Upper lobe of right lung (tissue), 1 donor: ENCODE measurements around the gene OR9Q1. TPM values are rescaled to one million over a fixed set of nuclear protein-coding genes. Genes with fewer than 3 reads are reported as not detected.

Experiments used
- ATAC-seq: fragments of 200-7000 bp; cut with Tn5 transposase; one replicate; pipeline ENCODE4 v1.9.1; 2020; ENCODE audit warnings: mild to moderate bottlenecking, moderate library complexity
- DNase-seq: peaks from one replicate; pipeline ENCODE4 v3.0.0-alpha.2; 2020
- H3K27ac ChIP-seq: fragments of 200-600 bp; one replicate; pipeline ENCODE4 v1.8.0; 2022
- H3K27me3 ChIP-seq: fragments of 200-600 bp; one replicate; pipeline ENCODE4 v1.8.0; 2022; ENCODE audit warnings: mild to moderate bottlenecking
- H3K36me3 ChIP-seq: fragments of 200-600 bp; one replicate; pipeline ENCODE4 v1.8.0; 2022
- H3K4me1 ChIP-seq: fragments of 200-600 bp; one replicate; pipeline ENCODE4 v1.8.0; 2022
- H3K4me3 ChIP-seq: fragments of 200-600 bp; one replicate; pipeline ENCODE4 v1.8.0; 2022; ENCODE audit warnings: mild to moderate bottlenecking
- H3K9me3 ChIP-seq: fragments of 200-600 bp; one replicate; pipeline ENCODE4 v1.8.0; 2022
- CTCF ChIP-seq: fragments of 200-600 bp; IDR thresholded peaks from one replicate; pipeline ENCODE4 v1.8.0; 2022; ENCODE audit warnings: antibody characterized with exemption
- intact Hi-C: fragments of 100-400 bp; cut with DNase I; formaldehyde crosslinking; loops from one replicate; pipeline ENCODE4 v1.11.0; 2022
- total RNA-seq: library from RNA; stranded (reverse); fragmentation: NEBNext Ultra II Directional; extraction: Animal tissue kit (Norgen Biotek cat#: 25700); gene quantifications from one replicate; pipeline ENCODE4 v1.2.1, GENCODE V29; 2021
- donor health status: DM: no; HTN: yes; CAD: no; lungs with severe emphysema.

Gene OR9Q1
- total RNA-seq, 1 donor from 2014 or later, result not detected

DNA sequence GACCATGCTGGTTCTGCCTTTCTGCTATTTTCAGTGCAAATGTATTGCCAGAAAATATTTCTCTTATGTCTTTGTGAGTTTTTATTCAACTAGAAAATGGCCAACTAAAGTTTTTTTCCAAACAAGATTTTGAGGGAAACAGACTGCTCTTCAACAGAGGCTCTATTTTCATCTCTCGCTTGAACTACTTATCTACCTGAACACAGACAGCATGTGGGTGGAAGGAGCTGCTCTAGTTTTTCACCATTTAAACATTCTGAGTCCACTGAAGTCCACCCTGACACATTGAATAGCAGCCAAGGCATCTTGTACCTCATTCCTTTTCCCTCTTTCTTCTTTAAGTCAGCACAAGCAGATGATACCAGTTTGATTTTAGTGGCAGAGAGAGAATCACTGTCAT, 111.5 kb downstream of the OR9Q1 start:
- TF ChIP-seq CTCF, result no peak
- Histone ChIP-seq H3K27ac (no peak overlapping the region), H3K4me1 (no peaks in the 10 kb centered on the region), H3K4me3 (no peak overlapping the region), H3K27me3 (no peaks in the 10 kb centered on the region), H3K36me3 (no peaks in the 10 kb centered on the region), H3K9me3 (no peaks in the 10 kb centered on the region)
- intact Hi-C loops, result no loop called here
- no peak for ATAC-seq
- no peak for DNase-seq

DNA sequence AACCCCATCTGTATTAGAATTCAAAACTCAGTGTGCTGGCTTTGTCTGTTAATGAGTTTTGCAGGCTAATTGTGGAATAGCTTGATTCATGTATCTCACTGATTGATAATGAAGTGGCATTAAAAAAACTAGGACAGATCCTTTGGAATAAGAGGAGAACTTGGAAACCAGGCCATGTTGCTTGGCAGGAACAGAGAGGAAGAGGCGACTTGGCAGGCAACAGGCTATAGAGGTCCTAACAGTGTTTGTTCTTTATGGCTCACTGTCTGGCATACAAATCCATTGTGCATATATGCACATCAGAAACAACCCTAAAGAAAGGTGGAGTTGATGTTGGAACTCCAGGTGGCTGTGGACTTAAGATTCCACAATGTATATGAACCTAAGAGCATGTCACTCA, 119.1 kb downstream of the OR9Q1 start:
- DNase-seq, result no peak

DNA sequence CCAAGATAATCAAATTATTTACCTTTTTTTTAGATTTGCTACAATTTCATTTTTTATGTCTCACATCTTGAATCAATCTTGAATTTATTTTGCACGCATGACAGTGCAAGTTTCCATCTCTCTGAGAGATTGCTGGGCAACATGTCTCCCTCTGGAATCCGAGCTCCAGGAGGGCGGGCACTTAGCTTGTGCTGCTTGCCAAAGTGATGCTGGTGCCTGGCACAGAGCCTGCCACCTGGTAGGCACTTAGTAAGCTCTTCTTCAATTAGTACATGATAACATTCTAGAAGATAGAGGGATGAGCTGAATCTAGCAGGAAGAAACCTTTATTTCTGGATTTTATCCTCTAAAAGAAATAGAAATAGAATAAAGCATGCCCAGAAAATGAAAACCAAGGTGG, 129.1 kb downstream of the OR9Q1 start:
- intact Hi-C loops, result no loop called here

More for the DNA sequence above, 119.1 kb downstream of the OR9Q1 start:
- no peaks in the 10 kb centered on the region for H3K4me1 ChIP-seq
- H3K27me3 ChIP-seq, result no peaks in the 10 kb centered on the region
- no peak overlapping the region for H3K4me3 ChIP-seq
- intact Hi-C loops, result no loop called here
- TF ChIP-seq CTCF, result no peak
- H3K36me3 ChIP-seq, result no peaks in the 10 kb centered on the region
- H3K27ac ChIP-seq, result no peak overlapping the region
- no peak for ATAC-seq
- no peaks in the 10 kb centered on the region for H3K9me3 ChIP-seq

DNA sequence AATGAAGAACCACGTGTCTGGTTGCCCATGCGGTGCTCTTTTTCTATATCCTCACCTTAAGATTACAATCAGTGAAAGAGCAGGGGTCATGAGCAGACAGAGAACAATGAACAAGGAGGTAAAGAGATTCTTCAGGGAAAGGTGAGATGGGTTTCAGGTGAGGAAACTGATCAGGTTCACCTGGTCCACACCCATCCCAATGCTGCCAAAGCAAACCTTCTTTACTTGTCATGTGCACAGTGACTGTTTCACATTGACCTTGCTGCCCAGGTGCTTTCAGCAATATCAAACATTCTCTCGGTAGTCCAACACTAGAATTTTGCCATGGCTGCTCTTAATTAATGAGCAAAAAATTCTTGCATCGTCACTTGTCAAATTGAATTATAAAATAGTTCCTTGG, 140.7 kb downstream of the OR9Q1 start:
- no peaks in the 10 kb centered on the region for H3K9me3 ChIP-seq

More for the DNA sequence above, 129.1 kb downstream of the OR9Q1 start:
- ATAC-seq (no peak), DNase-seq (no peak)
- H3K4me1 ChIP-seq, result no peaks in the 10 kb centered on the region
- no peak overlapping the region for H3K27ac ChIP-seq
- no peaks in the 10 kb centered on the region for H3K27me3 ChIP-seq
- H3K9me3 ChIP-seq, result no peaks in the 10 kb centered on the region
- no peak overlapping the region for H3K4me3 ChIP-seq
- TF ChIP-seq CTCF, result no peak
- no peaks in the 10 kb centered on the region for H3K36me3 ChIP-seq

GRCh38 chr11:58164990-58165389, 141.3 kb downstream of the OR9Q1 start:
- no peaks in the 10 kb centered on the region for H3K27me3 ChIP-seq
- intact Hi-C loops, result no loop called here
- no peak for TF ChIP-seq CTCF
- no peak for DNase-seq
- H3K4me1 ChIP-seq, result no peaks in the 10 kb centered on the region
- H3K4me3 ChIP-seq, result no peak overlapping the region
- no peaks in the 10 kb centered on the region for H3K36me3 ChIP-seq
- ATAC-seq, result no peak
- H3K9me3 ChIP-seq, result no peaks in the 10 kb centered on the region
- H3K27ac ChIP-seq, result no peak overlapping the region

More for the DNA sequence above, 140.7 kb downstream of the OR9Q1 start:
- ATAC-seq (no peak), DNase-seq (no peak)
- no peak for TF ChIP-seq CTCF
- Histone ChIP-seq H3K4me3 (no peak overlapping the region), H3K4me1 (no peaks in the 10 kb centered on the region), H3K27ac (no peak overlapping the region), H3K36me3 (no peaks in the 10 kb centered on the region), H3K27me3 (no peaks in the 10 kb centered on the region)
- intact Hi-C loops, result no loop called here

DNA sequence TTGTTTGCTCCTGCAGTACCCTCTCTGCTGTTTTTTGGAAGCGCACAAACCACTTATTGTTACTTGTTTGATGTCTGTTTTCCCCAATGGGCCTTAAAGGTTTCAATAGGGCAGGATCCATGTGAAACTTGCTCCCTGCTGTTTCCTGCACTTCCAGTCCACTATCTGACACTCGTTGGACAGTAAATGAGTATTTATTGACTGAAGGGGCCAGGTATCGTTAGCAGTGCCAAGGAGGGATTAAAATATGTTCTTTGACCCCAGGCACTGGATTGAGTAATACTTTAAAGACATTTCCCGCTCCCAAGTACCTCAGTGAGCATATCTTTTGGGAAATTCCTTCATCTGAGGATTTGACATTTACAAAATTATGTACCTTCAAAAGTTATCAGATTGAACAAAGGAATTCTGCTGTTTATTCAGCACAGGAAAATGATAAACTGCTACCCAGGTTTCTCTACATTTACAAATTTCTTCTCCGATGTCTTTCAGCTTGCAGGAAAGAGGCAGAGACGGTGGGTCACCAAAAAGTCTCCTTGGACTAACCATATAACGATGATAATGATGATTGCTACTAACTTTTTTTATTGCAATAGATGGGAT, 141.9 kb downstream of the OR9Q1 start:
- no peaks in the 10 kb centered on the region for H3K4me1 ChIP-seq
- no peak for ATAC-seq
- no peak for TF ChIP-seq CTCF

More for the DNA sequence above, 141.9 kb downstream of the OR9Q1 start:
- Histone ChIP-seq H3K36me3 (no peaks in the 10 kb centered on the region), H3K27me3 (no peaks in the 10 kb centered on the region), H3K27ac (no peak overlapping the region), H3K4me3 (no peak overlapping the region), H3K9me3 (no peaks in the 10 kb centered on the region)
- no peak for DNase-seq
- intact Hi-C loops, result no loop called here
